Inflammatory macrophage treated with lipopolysaccharide for 4 hours (primary cell): Measurements from ENCODE around the gene PHF20.
"Not testable (repeated sequence)": the region's sequence is repeated elsewhere in the genome, so short reads cannot be mapped to it uniquely, and the experiment has no call there.

ENCODE experiments used
- DNase-seq: peaks from one replicate; pipeline ENCODE4 v3.0.0-alpha.2; 2020

Gene PHF20

DNA sequence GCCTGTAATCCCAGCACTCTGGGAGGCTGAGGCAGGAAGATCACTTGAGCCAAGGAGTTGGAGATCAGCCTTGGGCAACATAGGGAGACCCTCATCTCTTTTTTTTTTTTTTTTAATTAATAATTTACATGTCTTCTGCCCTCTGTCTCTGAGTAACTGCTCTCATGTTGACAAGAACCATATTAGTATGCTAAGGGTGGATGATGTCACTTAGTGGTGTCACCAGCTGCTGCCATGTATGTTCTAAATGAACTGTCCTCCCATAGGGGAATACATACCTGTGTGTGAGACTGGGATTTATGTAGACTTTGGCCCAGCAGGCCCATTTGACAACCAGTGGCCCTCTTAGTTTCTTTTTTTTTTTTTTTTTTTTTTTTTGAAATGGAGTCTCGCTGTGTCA, 116.8 kb downstream of the PHF20 start:
- DNase-seq: peak; percentile 32

DNA sequence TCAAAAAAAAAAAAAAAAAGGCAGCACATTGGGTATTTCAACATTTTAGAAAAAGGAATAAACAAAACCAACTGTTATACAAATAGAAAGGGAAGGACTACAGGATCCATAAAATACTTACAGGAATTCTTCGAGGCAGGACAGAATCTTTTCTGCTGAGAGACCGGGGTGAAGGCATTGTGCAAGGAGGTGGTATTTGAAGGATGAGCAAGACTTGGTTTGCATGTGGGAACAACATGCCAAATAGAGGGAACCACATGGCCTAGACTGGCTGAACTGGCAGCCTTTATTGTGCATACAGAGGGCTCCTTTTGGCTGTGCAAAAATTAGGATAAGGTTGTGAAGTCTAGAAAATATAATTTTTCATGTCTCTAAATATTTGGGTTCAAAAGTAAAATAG, 119.6 kb downstream of the PHF20 start:
- DNase-seq: peak; percentile 42

DNA sequence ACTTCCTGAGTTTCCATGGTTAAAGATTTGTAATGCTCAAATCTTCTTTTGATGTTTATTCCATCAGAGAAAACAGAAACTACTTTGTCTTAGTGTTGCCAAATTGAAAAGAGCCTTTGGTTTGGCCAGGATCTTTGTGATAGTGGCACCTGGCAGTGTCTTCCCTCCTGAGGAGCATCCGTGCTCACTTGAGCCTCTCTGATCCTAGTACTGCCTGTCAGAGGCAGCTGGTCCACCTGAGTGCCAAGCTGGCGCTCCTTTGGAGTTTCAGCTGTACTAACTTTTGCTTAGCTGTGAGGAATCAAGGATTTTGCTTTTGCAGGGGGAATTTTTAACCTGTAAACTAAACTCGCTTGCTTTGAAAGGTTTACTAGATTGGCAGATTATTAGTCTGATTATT, 121.1 kb downstream of the PHF20 start:
- no peak for DNase-seq

- DNase-seq: no peak
Measured at GRCh38 chr20:35893942-35894341, 122.1 kb downstream of the PHF20 start.

GRCh38 chr20:35895516-35895915, 123.7 kb downstream of the PHF20 start:
- peak; percentile 56 for DNase-seq

- no peak for DNase-seq
Measured at GRCh38 chr20:35899064-35899463, 127.2 kb downstream of the PHF20 start.

- not testable (repeated sequence) for DNase-seq
Measured at GRCh38 chr20:35901230-35901629, 129.4 kb downstream of the PHF20 start.

DNA sequence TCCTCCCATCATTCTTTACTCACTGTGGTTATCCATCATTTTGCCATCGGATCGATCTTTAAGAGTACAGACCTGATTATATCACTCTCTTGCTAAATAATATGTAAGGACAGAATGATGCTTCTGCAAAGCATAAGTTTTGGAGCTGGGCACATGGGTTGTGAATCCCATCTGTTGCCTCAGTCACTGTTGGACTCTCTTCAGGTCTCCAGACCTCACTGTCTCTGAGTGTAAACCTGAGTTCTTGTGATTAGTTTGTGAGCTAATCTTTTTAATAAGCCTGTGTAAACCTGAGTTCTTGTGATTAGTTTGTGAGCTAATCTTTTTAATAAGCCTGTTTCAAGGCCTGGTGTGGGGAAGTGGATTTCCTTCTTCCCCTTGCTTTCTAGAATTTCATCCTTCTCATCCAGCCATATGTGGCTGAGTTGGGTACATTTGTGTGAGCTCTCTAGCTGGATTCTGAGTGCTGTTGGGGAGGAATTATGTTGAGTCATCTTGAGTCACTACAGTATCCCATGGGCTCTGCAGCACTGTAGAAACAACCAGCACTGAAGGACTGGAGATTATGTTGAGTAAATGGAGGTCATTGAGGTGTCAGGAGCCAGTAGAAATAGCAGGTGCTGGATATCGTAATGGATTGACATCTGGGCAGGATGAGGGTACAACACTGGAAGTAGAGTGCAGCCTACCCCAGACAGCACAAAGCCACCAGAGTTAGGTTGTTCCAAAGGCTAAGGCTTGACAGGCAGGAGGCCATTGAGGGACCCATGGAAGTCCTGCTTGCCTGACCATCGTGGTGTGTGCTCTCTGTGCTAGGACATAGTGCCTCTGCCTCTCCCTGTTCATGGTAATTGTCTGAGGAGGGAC, 130.1 kb downstream of the PHF20 start:
- no peak for DNase-seq

- no peak for DNase-seq
Measured at GRCh38 chr20:35902545-35902941, 130.7 kb downstream of the PHF20 start.

DNA sequence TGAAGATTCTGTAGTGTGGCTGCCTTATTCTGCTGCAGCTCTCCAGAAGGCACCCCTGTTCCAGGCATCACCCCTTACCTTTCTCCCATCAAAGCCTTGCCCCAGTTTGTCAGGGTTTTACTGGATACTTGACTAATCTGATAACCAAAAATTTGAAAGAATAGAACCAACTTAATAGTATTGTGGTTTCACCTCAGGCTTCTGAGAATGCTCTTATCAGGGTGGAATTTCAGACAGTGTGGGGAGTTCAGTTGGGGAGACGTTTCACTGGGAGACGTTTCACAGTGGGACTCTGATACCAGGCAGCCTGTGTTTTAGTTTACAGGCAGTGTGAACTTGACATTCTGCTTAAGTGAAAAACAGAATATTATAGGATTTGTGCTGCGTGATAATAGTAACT, 132.0 kb downstream of the PHF20 start:
- no peak for DNase-seq

GRCh38 chr20:35904982-35905663, 133.3 kb downstream of the PHF20 start:
- DNase-seq: no peak

DNA sequence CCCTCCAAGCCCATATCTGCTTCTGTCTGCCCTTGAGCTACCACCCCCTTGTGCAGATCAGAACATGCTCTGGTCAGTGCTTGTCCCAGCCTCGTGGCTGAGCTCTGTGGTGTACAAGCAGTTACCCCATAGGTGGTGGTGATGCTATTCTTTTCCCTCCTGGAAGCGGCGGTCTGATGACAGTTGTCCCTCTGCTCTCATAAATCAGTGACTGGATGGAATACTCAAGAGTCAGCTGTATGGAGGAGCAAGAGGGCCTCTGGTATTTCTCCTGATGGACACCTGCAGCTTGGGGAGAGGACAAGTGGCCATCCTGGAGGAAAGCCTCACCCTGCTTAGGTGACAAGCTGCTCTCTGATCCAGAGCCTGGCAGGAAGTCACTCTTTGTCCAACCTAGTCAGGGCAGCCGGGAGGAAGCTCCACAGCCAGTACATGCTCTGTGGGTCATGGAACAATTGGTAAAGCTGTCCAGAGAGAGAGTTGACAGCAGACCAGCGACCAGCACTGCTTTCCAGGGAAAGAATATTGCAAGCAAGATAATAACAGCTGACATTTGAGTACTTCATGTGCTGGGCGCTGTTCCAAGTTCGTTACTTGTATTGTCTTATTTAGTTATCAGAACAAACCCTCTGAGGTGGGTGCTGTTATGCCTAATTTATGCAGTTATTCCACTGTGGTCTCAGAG, 135.3 kb downstream of the PHF20 start:
- DNase-seq: no peak

- no peak for DNase-seq
Measured at GRCh38 chr20:35908007-35908406, 136.2 kb downstream of the PHF20 start.

DNA sequence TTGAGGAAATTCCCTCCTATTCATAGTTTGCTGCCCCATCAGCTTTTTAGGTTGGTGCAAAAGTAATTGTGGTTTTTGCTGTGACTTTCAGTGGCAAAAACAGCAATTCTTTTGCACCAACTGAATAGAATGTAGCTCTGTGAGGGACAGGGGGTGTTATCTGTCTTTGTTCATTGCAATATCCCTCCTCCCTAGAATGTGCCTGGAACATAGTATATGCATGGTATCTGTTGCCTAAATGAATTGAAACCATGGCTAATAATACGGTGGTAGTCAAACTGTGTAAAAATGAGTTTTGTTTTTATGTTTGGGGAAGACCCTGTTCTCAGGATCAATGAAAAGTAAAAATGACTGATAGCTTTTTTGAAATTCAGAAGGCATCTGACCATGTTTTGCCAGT, 137.4 kb downstream of the PHF20 start:
- DNase-seq: no peak

GRCh38 chr20:35909796-35910195, 138.0 kb downstream of the PHF20 start:
- no peak for DNase-seq

- no peak for DNase-seq
Measured at GRCh38 chr20:35910254-35910653, 138.4 kb downstream of the PHF20 start.

DNA sequence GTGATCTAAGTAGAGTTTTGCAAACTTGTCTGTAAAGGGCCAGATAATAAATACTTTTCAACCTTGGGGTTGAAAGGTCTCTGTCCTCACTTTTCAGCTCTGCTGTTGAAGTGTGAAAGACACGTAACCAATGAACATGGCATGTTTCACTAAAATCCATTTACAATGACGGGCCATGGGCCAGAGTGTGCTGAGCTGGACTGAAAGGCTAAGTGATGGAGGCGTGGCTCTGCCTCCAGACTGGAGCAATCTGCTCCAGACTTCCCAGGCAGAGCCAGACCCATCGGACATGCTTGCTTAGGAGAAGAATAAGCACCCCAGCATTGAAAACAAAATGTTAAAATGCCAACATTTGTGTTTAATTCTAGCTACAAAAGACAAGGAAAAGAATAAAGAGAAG, 141.1 kb downstream of the PHF20 start:
- no peak for DNase-seq

GRCh38 chr20:35917077-35917476, 145.3 kb downstream of the PHF20 start:
- peak; percentile 3 for DNase-seq

DNA sequence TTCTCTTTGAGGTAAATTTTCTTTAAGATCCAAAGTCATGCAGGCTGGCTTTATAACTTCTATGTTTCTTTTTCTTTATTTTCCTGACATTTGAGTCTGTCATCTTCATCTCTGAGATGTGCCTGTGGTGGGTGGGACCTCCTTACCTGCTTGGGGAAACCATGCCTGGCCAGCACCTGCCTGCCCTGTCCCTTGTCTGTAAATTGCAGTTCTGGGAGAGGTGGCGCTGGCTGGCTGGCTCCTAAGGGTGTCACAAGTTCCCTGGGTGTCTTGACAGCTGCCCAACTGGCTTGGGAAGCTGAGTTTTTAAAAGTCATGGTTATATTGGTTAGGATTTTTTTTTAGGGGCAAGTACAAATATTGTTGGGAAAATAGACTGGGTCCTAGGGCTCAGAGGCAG, 146.2 kb downstream of the PHF20 start:
- no peak for DNase-seq

- no peak for DNase-seq
Measured at GRCh38 chr20:35920523-35920922, 148.7 kb downstream of the PHF20 start.

DNA sequence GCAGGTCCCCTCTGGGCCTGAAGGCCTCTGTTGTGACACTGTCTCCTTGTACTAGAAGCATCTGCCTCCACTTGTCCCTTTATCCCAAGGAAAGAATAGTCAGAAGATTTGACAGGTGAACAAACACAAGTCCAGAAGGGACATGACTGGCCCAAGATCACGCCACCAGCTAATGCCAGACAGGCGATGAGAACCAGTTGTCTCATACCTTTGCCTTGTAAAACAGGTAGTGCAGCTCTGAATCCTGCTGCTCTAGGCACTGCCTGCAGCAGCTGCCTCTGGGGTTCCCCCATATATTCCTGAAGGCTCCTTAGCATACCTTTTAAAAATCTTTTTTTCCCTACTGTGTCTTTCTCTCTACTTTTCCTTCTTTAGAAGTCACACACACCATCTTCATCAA, 157.5 kb downstream of the PHF20 start:
- DNase-seq: no peak

GRCh38 chr20:35934050-35934449, 162.2 kb downstream of the PHF20 start:
- no peak for DNase-seq

DNA sequence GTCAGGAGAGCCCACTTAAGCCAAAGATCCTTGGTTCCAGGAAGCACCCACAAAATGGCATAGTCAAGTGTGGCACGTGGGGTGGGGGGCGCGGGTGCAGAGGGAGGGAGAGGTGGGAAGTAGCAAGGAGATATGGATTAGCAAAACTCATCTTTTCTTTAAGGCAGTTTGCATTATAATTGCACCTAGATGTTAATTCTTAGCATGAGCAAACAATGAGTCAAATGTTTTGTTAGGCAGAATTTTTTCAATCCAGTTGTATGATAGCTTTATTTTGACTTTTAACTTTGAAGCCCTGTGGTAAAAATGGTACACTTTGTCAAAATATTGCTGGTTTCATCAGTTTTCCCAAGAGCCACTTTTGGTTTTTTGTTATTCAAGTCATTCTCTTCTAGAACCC, 167.4 kb downstream of the PHF20 start:
- no peak for DNase-seq

DNA sequence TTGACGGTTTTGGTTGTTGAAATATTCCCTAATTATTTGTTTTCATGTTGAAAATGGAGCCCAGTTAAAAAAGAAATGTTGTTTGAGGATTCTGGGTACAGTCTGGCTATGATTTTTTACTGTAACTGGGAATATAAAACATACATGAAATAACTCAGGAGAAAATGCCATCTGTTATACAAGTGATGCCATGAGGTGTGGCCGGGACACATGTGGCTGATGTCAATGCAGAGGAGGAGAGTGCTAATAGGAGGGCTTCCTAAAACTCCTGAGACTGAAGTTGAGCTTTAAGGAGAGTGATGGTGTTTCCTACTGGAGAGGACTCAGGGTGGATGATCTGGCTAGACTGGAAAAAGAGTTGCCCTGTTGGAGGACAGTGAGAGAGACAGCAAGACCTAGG, 169.8 kb downstream of the PHF20 start:
- DNase-seq: no peak
